T-helper 2 cell treated with Interferon-gamma antibody and Interleukin-4, amounts not matched to agents 5 μg/mL and 100 μg/mL, for 36 hours (primary cell): ENCODE measurements around the gene ARSB.

Experiments used
- DNase-seq: peaks from one replicate; pipeline ENCODE4 v3.0.0; 2021; ENCODE audit warnings: low spot score
- H3K27ac Mint-ChIP-seq: one replicate; pipeline ENCODE4 v1.8.0; 2021; ENCODE audit warnings: mild to moderate bottlenecking, mixed read lengths
- H3K27me3 Mint-ChIP-seq: one replicate; pipeline ENCODE4 v1.8.0; 2021; ENCODE audit warnings: low read depth, mixed read lengths
- H3K36me3 Mint-ChIP-seq: one replicate; pipeline ENCODE4 v1.8.0; 2021; ENCODE audit warnings: low read depth, mixed read lengths
- H3K4me1 Mint-ChIP-seq: one replicate; pipeline ENCODE4 v1.8.0; 2021; ENCODE audit warnings: low read depth, mixed read lengths
- H3K4me3 Mint-ChIP-seq: one replicate; pipeline ENCODE4 v1.8.0; 2022; ENCODE audit warnings: mild to moderate bottlenecking, moderate library complexity, mixed read lengths
- H3K9me3 Mint-ChIP-seq: one replicate; pipeline ENCODE4 v1.8.0; 2021; ENCODE audit warnings: mixed read lengths

The ARSB gene

DNA sequence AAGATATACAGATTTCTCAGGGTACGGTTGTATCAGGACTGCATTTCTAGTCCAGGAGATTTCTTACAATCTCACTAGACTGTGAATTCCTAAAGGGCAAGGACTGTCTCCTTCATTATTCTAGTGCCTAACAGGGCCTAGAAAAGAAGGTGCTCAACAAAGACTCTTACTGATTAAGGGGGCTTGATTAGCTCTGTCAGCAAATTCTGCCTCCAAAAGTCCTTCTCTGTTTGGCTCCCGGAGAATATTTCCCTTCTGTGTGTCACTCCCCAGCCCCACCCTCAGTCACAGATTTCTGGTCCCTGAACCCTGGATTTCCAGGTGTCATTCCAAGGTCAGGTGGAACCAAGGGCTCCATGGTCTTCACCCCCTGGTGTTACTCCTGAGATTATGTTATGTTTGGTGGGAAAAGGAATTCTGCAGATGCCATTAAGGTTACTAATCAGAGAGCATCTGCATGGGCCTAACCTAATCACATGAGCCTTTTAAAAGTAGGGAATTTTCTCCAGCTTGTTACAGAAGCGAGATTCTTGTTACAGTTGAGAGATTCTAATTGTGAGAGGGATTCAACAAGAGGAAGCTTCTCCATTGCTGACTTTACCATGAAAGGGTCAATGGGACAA, 168.9 kb downstream of the ARSB start:
- no peak overlapping the region for H3K27ac Mint-ChIP-seq
- H3K27me3 Mint-ChIP-seq: no peaks in the 10 kb centered on the region
- no peak for DNase-seq
- no peak overlapping the region for H3K4me3 Mint-ChIP-seq
- no peaks in the 10 kb centered on the region for H3K4me1 Mint-ChIP-seq
- no peaks in the 10 kb centered on the region for H3K36me3 Mint-ChIP-seq
- no peaks in the 10 kb centered on the region for H3K9me3 Mint-ChIP-seq

DNA sequence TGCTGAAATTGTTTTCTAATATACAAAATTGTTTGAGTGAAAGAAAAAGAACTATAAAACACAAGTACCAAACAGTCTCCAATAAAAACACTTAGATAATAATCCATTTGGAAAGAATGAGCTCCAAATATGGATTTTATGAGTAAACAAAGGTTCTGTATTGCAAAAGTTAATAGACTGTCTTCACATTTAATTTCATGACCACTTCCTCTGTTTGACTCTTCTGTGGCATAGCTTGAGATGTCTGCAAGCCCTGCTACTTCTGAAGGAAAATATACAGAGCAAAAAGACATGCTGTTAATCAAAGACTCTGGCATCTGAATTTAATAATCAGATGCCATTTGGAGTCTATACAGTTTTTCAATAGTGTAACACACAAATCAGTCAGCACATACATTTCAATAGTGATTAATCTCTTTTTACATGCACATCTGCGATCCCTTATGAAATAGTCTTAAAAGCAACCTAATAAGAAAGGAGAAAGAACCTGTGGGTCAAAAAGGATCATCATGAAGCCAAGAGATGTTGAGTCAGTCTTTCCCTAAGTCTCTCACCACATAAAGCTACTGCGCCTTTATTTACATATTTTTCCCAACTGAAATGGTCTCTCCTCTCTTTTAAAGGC, 171.1 kb downstream of the ARSB start:
- Mint-ChIP-seq H3K4me3 (no peak overlapping the region), H3K27me3 (no peaks in the 10 kb centered on the region), H3K9me3 (no peaks in the 10 kb centered on the region), H3K4me1 (no peaks in the 10 kb centered on the region), H3K27ac (no peak overlapping the region), H3K36me3 (no peaks in the 10 kb centered on the region)
- no peak for DNase-seq

DNA sequence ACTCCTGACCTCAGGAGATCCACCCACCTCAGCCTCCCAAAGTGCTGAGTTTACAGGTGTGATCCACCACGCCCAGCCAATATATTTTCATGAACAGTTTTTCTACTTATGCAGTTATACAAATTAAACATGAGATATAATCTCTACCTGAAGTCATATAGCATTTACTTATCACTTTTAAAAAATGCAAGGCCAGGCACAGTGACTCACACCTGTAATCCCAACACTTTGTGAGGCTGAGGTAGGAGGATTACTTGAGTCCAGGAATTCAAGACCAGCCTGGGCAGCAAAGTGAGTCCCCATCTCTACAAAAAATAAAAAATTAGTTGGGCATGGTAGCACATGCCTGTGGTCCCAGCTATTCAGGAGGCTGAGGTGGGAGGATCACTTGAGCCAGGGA, 171.8 kb downstream of the ARSB start:
- Mint-ChIP-seq H3K4me1 (no peaks in the 10 kb centered on the region), H3K27ac (no peak overlapping the region), H3K4me3 (no peak overlapping the region), H3K27me3 (no peaks in the 10 kb centered on the region), H3K9me3 (no peaks in the 10 kb centered on the region), H3K36me3 (no peaks in the 10 kb centered on the region)
- no peak for DNase-seq

DNA sequence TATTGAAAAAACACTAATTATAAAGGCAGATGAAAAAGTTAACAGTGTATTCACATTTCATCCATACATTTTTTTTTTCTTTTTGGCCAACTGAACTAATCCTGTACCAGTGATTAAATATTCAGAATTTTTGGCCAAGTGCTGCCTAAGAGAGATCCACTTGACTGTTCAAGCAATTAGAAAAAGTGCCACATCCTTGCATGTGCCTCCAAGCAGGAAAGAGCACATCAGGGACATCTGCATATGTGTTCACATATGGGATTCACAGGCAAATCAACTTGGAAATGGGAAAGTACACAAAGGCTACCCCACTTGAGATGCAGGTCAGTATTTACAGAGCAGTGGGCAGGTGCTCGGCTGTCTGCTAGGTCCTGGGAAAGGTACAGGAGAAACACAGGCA, 173.2 kb downstream of the ARSB start:
- Mint-ChIP-seq H3K9me3 (no peaks in the 10 kb centered on the region), H3K27ac (no peak overlapping the region), H3K4me1 (no peaks in the 10 kb centered on the region), H3K27me3 (no peaks in the 10 kb centered on the region), H3K36me3 (no peaks in the 10 kb centered on the region), H3K4me3 (no peak overlapping the region)
- no peak for DNase-seq

DNA sequence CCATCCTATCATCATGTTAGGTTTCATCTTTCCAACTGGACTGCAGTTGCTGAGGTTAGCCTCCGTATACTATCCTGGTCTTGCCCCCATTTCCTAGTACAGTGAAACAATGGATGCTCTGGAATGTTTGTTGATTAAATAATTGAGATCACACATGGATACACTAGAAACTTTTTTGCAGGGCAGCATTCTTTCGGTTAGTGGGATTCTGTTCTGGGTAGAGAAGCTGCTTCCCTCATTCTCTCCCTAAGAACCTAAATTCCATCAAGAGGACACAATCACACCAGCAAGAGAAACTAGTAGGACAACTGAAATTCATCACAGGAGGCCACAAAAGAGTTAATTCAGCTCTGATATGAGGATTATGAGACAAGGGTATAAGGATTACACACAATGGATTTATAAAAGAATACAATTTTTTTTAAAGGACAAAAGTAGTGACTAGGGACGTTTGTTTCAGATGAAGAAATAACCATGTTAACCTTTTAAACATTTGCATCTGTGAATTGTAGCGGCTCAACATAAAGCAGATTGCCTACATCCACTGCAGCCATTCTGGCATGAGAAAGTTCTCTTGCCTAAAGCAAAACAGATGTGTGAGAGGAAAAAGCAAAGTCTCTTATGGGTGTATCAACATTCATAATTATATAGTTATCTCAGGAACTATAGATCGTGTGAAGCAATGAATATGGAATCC, 173.8 kb downstream of the ARSB start:
- Mint-ChIP-seq H3K9me3 (no peaks in the 10 kb centered on the region), H3K36me3 (no peaks in the 10 kb centered on the region), H3K4me3 (no peak overlapping the region), H3K27me3 (no peaks in the 10 kb centered on the region), H3K27ac (no peak overlapping the region), H3K4me1 (no peaks in the 10 kb centered on the region)
- DNase-seq: no peak

DNA sequence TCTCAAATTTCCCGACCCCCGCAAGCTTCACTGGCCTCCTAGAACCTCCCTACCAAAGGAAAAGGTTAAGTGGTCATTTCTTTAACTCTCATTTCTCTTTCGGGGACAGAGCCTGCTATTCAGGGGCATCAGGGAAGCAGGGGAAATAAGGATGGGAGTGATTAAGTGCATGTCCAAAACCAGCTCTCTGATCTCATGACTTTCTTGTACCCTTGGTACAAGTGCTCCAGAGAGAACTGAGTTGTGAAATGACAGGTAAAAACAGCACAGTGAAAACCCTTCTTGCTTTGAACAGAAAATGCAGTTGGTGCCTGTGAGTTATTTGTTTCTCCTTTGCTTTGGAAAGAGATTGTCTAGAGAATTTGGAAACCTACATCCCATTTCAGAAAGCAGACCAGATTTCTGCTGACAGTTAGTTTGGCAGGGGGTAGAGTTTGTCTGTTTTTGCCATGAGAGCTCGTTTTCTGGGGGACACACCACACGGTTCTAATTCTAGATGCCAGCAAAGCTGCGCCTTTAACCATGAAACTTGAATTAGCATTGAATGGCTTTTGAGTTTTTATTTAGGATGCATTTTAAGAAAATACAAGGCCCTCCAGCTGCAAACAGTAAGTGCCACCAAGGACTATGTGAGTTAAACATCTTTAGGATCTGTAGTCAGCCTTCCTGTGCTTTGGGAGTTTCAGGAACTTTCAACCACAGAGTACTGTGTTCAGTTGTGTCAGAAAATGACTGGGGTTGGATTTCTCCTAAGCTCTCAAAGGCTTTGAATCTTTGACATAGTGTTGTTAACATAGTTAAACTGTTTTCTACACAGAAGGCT, 174.8 kb downstream of the ARSB start:
- Mint-ChIP-seq H3K27ac (no peak overlapping the region), H3K4me3 (no peak overlapping the region), H3K36me3 (no peaks in the 10 kb centered on the region), H3K27me3 (no peaks in the 10 kb centered on the region), H3K4me1 (no peaks in the 10 kb centered on the region), H3K9me3 (no peaks in the 10 kb centered on the region)
- no peak for DNase-seq

DNA sequence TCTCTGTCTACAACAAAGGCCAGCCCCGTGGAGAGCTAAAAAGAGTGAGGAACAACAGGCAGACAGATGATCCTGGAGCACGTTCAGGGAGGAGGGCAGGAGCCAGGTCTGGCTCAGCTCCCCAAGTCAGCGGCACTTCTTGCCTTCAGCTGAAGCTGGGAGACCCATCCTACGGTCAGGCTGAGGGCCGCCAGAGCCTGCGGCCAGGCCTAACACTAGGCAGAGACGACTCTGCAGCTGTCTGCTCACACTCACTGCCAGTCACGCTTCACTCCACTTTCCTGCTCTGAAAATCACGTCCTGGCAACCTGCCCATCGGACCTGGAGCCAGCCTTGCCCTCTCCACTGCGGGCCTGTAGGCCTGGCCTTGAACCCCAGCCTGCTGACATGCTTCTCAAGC, 175.7 kb downstream of the ARSB start:
- no peaks in the 10 kb centered on the region for H3K27me3 Mint-ChIP-seq
- no peak overlapping the region for H3K4me3 Mint-ChIP-seq

DNA sequence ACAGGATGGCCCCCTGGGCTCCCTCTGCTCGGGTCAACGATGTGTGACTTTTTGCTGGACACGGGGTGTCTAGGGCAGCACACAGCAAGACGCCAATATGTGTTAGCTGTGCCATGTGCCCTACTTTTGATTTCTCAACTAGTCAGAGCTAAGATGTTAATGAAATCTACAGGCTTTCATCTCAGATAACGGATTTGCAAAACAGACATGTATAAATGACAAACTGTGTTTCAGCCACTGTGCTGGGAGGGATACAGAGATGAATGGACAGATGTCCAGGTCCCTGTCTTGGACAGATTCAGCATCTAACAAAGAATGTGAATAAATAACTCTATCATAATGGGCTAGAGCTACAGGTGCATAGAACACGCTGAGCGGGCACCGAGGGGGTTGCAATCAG, 176.3 kb downstream of the ARSB start:
- Mint-ChIP-seq H3K27ac (no peak overlapping the region), H3K36me3 (no peaks in the 10 kb centered on the region), H3K4me1 (no peaks in the 10 kb centered on the region), H3K27me3 (no peaks in the 10 kb centered on the region), H3K4me3 (no peak overlapping the region), H3K9me3 (no peaks in the 10 kb centered on the region)
- DNase-seq: no peak

More for the DNA sequence above, 175.7 kb downstream of the ARSB start:
- no peak overlapping the region for H3K27ac Mint-ChIP-seq
- no peak for DNase-seq
- H3K4me1 Mint-ChIP-seq: no peaks in the 10 kb centered on the region
- no peaks in the 10 kb centered on the region for H3K9me3 Mint-ChIP-seq
- no peaks in the 10 kb centered on the region for H3K36me3 Mint-ChIP-seq

DNA sequence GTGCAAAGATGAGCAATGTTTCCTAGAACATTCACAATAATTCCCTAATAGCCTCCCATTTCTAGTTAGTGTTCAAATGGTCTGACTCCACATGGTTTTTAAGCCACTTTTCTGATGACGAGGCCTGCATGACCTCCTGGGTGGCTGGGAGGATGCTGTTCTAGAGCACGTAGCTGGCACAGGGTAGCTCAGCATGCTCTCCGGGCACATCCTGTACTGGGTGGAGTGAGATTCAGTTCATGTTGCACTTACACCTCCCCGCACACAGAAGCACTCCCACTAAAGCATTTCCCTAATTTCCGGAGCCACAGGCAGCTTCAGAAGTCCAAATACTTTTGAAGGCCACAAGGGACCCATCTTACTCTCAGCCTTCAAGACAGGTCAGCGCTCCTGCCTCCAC, 176.7 kb downstream of the ARSB start:
- Mint-ChIP-seq H3K27ac (no peak overlapping the region), H3K9me3 (no peaks in the 10 kb centered on the region), H3K4me1 (no peaks in the 10 kb centered on the region), H3K36me3 (no peaks in the 10 kb centered on the region), H3K27me3 (no peaks in the 10 kb centered on the region), H3K4me3 (no peak overlapping the region)
- no peak for DNase-seq

DNA sequence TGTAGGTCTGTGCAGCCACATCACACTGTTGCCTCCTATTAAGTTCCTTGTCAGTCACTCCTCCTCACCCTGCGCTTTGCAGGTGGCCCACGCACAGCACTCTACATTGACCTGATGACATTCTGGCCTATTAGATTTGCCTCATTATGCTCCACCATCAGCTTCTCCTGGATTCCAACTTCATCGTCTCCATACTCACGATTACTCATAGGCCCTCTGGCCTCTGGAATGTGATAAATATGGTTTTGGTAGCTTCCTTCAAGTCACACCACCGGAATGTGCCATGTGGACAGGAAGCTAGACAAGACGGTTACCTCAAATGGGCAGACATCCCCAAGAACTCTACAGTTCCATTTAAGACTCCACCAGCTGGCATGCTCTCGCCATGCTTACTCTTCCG, 178.6 kb downstream of the ARSB start:
- Mint-ChIP-seq H3K27ac (no peak overlapping the region), H3K36me3 (no peaks in the 10 kb centered on the region), H3K27me3 (no peaks in the 10 kb centered on the region), H3K9me3 (no peaks in the 10 kb centered on the region), H3K4me1 (no peaks in the 10 kb centered on the region), H3K4me3 (no peak overlapping the region)
- no peak for DNase-seq

DNA sequence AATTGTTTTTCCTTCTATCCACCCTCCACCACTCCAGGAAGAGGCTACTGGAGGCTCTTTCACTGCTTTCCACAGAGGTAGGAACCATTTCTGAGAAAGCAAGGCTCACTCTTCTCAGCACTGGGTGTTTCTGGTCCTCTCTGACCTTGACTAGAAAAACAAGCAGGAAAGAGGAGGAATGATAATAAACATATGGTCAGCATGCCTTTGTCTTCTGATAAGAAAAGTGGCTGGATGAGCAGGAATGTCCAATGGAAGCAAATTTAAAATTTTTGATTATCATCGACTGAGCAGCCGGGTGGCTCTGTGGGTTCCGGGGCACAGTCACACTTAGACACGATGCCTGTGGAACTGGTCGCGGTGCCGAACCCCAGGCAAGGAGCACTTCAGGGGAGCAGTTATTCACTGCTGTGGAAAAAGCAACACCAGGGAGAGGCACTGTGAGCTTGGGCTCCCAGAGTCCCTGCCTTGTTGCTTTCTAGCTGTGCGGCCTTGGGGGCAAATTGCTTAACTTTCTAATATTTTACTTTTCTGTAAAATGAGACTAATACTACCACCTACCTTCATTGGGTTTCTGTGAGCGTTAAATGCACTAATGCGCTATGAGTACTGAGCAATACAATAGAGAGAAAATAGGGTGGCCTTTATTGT, 179.5 kb downstream of the ARSB start:
- H3K4me1 Mint-ChIP-seq: no peaks in the 10 kb centered on the region
- no peaks in the 10 kb centered on the region for H3K27me3 Mint-ChIP-seq
- no peak overlapping the region for H3K27ac Mint-ChIP-seq
- no peak overlapping the region for H3K4me3 Mint-ChIP-seq
- DNase-seq: no peak
- H3K9me3 Mint-ChIP-seq: peaks cover 6% of the 10 kb centered on the region
- H3K36me3 Mint-ChIP-seq: peaks cover 2% of the 10 kb centered on the region

DNA sequence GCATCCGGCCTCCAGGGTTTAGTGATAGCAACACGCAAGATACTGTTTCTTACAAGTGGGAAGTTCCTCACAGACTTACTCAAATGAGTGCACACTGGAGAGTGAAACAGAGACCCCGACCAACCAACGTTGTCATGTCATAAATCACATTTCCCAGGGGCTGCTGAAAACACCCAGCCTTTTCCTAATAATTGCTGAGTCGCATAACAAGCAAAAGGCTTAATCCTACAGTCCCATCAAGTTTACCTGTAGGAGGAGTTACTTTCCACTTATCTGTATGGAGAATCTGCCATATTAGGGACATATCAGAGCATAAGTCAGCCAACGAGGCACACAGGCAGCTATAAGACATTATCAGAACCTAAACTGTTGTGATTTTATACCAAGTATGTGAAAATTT, 180.1 kb downstream of the ARSB start:
- Mint-ChIP-seq H3K27ac (no peak overlapping the region), H3K36me3 (peaks cover 4% of the 10 kb centered on the region), H3K4me1 (no peaks in the 10 kb centered on the region), H3K9me3 (peaks cover 7% of the 10 kb centered on the region), H3K27me3 (no peaks in the 10 kb centered on the region), H3K4me3 (no peak overlapping the region)
- DNase-seq: no peak

DNA sequence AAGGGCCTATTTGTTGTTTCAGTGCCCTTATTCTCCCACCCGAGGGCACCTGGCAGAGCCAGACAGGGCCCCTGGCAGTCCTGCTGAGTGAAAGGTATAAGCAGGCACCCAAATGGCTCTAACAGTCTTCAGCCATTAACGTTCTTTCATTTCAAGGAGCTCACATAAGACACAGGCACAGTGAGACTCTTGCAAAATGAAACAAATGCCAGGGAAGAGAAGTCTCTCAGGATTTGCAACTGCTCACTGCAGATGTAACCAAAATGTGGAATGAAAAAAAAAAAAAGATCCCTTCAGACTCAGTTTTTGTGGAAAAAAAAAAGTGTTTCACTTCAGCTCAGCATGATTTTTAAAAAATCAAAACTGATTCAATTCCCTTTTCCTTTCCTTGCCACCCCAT, 181.2 kb downstream of the ARSB start:
- peaks cover 7% of the 10 kb centered on the region for H3K9me3 Mint-ChIP-seq
- DNase-seq: no peak

DNA sequence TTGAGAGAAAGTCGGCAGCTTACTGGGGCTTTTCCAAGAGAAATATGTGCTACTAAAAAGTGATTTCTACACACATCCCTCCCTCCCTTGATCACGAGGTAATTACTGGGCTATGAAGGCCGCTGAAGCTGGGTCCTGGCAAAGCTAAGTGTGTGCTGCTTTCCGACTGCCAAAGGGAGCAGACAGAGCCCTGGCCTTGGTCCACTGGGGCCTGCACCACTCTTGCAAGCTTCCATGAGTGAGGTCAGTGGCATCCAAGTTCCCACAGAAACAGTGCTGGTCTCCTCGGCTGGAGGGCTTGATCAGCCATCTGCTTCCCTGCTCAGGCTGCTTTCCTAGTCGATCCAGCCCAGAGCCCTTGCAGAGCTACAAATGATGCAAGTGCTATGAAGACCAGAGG, 181.8 kb downstream of the ARSB start:
- H3K27me3 Mint-ChIP-seq: no peaks in the 10 kb centered on the region
- no peak overlapping the region for H3K27ac Mint-ChIP-seq
- H3K4me1 Mint-ChIP-seq: no peaks in the 10 kb centered on the region
- H3K9me3 Mint-ChIP-seq: peaks cover 7% of the 10 kb centered on the region
- peaks cover 4% of the 10 kb centered on the region for H3K36me3 Mint-ChIP-seq
- no peak for DNase-seq
- no peak overlapping the region for H3K4me3 Mint-ChIP-seq

More for the DNA sequence above, 181.2 kb downstream of the ARSB start:
- no peak overlapping the region for H3K27ac Mint-ChIP-seq
- H3K4me1 Mint-ChIP-seq: no peaks in the 10 kb centered on the region
- no peak overlapping the region for H3K4me3 Mint-ChIP-seq
- H3K27me3 Mint-ChIP-seq: no peaks in the 10 kb centered on the region
- peaks cover 4% of the 10 kb centered on the region for H3K36me3 Mint-ChIP-seq
